UCSD-AML1 (cell line): Measurements from ENCODE around the gene MACC1.

ENCODE experiments used
- DNase-seq: peaks from one replicate; lab custom pipeline; 2025; ENCODE audit not compliant: unreplicated experiment; lab: John Stamatoyannopoulos, UW

Gene MACC1

DNA sequence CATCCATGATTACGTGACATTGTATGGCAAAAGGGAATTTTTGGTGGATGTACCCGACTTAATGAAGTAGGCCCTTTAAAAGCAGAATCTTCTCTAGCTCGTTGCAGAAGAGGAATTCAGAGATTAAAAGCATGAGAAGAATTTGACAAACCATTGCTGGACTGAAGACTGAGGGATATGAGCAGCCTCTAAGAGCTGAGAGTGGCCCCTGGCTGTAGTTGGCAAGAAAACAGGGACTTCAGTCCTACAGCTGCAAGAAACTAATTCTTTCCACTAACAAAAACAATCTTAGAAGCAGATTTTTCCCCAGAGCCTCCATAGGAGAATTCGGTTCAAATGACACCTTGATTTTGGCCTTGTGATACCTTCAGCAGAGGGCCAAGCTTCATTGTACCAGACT is 34.1 kb downstream of the MACC1 start:
- no peak for DNase-seq

DNA sequence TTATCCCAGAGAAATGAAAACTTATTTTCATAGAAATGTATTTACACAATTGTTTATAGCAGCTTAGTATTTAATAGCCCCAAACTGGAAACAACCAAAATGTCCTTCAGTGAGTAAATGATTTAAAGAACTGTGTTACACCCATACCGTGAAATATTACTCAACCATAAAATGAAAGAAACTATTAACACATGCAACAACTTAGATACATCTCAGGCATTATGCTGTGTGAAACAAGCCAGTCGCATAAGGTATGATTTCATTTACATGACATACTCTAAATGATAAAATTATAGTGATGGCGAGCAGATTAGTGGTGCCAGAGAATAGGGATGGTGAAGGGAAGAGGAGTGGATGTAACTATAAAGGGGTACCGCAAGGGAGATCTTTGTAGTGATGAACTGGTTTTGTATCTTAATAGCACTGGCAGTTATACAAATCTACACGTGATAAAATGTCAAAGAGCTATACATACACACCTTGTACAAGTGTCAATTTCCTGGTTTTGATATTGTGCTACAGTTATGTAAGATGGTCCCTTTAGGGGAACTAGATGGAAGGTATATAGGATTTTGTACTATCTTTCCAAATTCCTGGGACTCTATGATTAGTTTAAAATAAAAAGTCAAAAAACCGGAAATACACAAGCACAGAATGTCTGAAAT is 40.5 kb downstream of the MACC1 start:
- no peak for DNase-seq

- DNase-seq, result no peak
Observed at GRCh38 chr7:20173828-20174227, 43.4 kb downstream of the MACC1 start.

GRCh38 chr7:20172736-20173334 is 44.3 kb downstream of the MACC1 start:
- peak; percentile 13 for DNase-seq

DNA sequence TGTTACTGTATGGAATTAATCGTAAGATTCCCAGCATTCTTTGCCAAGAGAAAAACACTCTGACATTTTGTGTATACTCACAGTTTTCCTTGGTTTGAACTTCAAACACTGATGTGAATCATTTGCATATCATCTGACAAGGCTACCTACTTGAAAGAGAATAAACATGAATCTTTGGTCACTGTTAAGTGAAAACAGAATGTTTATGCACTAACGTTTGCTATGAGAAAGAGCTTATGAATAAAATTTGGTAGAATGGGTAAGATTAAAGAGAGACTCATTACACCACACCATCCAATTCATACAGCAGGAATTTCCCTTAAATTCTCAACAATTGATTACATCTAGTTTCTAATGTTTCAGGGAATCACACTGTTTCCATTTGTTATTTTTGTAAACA is 46.6 kb downstream of the MACC1 start:
- no peak for DNase-seq

- no peak for DNase-seq
Observed at GRCh38 chr7:20165146-20165510, 52.1 kb downstream of the MACC1 start.

GRCh38 chr7:20164425-20165145 is 52.6 kb downstream of the MACC1 start:
- DNase-seq, result no peak

GRCh38 chr7:20162665-20163064 is 54.5 kb downstream of the MACC1 start:
- no peak for DNase-seq

DNA sequence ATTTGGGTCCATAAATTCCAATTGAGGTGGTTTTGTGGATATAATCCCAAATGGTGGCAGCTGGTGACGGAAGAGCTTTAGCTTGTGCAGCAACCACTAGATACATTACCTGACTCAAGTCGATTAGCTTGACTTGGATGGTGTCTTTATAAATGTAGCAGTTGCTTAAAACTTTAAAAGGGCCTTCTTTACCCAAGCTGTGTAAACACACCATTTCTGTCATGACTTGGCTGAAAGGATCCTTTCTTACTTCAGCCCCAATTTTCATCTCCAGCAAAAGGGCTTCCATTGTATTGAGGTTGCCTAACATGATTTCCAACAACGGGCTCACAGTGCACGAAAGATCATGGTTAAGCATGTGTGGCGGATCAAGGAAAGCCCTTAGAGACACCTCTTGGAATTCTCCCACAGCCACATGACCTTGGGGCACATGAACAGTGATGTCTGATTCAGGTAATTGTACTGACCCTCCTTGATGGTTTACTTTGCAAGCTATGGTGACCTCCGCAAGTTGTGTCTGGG is 57.9 kb downstream of the MACC1 start:
- DNase-seq, result no peak

DNA sequence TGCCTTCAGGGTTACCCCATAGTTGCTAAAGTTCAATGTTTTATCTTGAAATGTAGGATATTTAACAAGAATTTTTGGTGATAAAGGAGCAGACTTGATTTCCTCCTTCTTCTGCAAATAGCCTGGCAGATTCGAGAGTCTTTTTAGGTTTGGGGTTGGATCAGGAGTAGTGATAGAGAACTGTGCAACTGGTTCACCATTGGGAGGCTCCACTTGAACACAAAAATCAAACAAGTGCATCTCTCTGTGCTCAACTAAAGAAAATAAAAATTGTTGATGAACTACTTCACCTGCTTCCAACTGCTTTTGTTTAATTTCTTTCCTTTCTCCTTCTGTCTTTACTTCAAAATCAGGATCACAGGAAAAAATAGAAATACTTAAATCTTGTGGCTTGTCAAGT is 58.5 kb downstream of the MACC1 start:
- DNase-seq, result no peak

GRCh38 chr7:20157456-20157855 is 59.7 kb downstream of the MACC1 start:
- DNase-seq, result no peak

DNA sequence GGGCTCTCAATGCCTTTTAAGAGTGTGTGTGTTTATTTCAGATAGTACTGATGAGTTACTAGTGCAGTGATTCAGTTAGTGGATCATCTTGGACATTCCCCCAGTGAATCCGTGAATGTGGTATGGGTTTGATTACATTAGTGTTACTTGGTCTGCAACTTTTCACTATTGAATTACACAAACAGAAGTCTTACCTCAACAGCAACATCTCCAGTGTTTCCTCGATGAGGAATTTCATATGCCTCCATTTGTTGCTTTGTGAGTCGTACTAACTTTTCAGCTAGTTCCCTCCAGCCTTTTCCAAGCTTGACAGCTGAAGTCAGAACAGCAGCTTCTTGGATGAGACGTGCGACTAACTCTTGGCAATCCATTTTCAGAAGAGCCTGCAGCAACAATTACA is 63.2 kb downstream of the MACC1 start:
- DNase-seq, result no peak

GRCh38 chr7:20153567-20153966 is 63.6 kb downstream of the MACC1 start:
- DNase-seq, result no peak

DNA sequence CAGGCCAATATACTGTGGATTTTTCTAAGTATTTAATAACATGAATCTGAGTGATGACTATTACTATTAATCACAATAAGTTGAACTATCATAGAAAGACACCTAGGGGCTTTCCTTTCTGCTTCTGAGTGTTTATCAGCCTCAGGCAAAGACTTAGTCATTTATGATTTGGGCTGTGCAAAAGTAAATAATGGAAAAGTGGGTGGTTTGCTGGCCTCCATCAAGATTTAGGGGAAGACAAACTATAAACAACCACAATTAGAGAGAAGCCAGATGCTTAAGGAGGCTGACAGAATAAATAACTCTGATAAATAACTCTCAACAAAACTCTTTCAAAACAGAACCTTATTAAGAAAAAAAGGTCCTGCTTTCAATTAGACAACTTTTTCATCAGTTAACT is 64.7 kb downstream of the MACC1 start:
- no peak for DNase-seq

DNA sequence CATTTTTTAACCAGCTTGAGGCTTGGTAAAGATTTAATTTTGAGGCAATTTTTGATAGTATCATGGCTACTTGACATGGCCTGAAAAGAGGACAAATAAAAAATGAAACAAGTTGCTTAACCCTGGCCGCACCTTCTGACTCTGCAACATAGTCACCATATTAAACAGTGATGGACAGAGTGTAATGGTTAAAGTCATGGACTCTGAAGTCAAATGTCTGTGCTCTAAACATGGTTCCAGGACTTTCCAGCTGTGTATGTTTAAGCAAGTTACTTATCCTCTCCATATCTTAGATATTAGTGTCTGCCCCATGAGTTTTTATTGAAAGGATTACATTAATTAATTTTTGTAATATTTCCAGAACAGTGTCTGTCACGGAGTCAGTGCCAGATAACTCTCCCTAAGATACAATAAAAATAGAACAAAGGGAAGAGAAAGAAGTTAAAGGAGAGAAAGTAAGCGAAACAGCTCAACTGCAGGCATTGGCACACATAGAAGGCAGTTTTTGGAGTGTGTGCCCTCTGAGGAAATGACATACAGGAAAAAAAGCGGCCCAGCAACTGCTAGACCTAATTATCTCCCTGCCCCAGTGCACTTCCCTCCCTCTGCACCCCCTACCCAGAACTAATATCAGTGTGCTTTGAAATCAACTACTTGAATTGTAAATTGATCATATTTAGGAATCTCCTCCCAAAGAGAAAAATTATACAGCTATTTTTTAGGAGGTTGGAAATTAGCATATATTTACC is 65.3 kb downstream of the MACC1 start:
- peak; percentile 13 for DNase-seq

DNA sequence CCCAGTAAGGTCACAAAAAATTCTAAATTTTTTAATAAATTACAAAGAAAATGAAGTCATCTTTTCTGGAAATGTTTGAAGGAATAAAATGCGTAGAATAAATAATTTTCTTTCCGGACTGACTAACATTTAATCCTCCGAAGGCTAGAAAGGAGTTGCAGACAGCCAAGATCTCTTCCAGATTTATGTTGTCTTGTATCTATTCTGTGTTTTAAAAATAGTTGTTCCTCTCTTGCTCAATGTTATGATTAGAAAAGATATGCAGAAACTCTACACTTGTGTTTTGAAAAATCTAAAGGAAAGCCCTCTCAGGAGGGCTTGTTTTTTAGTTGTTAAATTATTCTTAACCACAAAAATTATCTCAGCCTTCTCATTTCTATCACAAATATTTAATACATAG is 70.7 kb downstream of the MACC1 start:
- no peak for DNase-seq

- DNase-seq, result no peak
Observed at GRCh38 chr7:20144801-20145200, 72.4 kb downstream of the MACC1 start.

DNA sequence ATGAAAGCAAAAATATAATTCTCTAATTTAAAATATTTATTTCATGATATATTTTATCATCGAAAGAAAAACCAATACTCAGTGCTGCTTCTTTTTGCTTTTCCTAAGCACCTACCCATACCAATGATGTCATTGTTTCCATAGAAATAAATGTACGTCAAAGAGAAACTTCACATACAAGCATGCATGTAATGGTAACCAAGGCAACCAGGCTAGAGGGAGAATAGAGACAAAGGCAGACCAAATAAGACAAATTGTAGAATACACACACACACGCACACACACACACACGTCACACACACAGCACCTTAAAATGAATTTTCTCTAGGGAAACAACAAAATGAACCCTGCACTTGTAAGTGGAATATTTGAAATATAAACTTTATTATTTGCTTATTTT is 75.5 kb downstream of the MACC1 start:
- no peak for DNase-seq

- no peak for DNase-seq
Observed at GRCh38 chr7:20141002-20141345, 76.2 kb downstream of the MACC1 start.

DNA sequence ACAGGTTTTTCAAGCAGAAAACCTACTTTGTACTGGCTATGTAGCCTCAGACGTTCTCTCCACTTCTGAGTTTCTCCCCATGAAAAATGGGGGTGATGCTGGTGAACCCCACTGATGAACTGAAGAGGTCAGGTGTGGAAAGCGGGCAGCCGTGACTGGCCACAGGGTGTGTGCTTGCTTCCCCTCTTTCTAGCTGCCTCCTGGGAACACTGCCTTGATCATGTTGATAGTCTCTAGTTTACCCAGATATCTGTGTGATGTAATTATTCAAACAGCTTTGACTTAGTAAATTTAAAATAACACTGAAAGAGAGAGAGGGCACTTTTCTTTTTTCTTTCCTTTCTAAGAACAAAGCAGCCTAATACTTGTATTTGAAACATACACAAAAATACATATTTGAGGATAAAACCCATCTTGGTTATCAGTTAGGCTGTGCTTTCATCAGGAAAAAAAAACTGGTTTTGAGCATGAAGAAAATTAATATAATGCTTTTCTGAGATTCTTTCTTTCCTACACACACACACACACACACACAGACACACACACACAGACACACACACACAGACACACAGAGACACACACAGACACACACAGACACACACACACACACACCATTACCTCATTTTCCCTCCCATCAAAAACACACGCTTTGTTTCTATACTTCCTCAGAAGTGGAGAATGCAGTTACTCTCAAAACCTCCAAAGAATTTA is 76.7 kb downstream of the MACC1 start:
- no peak for DNase-seq

- no peak for DNase-seq
Observed at GRCh38 chr7:20136647-20137046, 80.5 kb downstream of the MACC1 start.
